NCI-H1092 (cell line): ENCODE measurements around the gene ZNF629.
"Not testable (repeated sequence)": the region's sequence is repeated elsewhere in the genome, so short reads cannot be mapped to it uniquely, and the experiment has no call there.

ENCODE experiments used
- DNase-seq: peaks from one replicate; lab custom pipeline; 2025; lab: John Stamatoyannopoulos, UW

ZNF629 gene

DNA sequence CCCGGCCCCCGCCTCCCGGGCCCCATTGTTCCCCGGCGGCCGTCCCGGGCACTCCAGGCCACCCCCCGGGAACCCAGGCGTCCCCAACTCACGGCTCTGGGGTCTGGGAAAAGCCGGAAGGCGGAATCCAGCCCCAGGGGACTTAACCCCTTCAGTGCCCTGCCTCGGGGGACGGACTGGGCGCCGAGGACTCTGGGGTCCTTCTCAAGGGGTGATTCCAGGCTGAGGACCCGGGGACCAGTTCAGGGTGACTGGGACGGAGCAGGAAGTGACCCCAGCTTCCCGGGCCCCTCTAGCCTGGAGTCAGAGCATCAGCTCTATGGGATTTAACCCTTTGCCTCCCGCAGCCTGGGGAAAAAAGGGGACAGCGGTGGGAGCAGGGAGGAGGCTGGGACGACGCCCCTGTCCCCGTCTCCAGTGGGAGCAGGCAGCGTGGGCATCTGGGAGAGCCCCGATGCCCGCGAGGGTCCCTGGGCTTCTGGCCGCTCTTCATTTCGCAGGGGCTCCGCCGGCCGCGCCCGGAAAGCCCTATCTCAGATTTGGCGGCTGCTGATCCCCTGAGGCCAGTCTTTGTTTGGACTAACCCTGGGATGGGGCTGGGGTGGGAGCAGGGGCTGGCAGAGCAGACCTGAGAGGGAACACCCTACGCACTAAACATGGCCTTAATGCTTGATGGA is at the start of gene ZNF629:
Gene ZNF629, minus strand, starts transcription at position 270 of the 677 bp plus-strand sequence. CDS start 2,723 bp downstream, outside the sequence.
- DNase-seq: peak; percentile 63

DNA sequence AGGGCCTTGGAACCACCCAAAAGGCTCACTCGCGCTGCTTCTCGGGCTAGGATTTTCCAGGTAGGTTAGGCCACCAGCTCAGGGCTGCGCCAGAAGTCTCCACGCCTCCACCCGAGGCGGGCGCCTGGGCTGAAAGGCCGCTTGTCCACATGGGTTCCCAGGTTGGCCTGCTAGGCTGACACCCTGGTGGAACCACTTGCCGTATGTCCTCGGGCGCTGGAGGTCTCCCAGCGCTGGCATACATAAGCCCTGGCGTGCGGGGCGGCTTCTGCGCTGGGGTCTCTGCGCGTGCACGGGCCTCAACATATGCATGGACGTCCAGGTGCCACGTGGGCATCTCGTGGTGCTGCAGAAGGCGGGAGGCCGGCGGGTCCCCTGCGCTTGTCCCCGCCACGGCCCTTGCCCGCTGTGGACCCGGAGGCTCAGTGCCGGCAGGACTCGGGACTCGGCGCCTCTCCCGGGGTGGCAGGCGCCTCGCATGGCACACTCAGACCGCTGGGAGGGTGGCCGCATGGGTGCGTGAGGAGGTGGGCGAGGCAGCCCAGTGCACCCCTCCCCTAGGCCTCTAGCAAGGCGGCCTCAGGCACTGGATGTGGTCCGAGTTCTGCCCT is 47.2 kb upstream of the ZNF629 start:
- DNase-seq: no peak

DNA sequence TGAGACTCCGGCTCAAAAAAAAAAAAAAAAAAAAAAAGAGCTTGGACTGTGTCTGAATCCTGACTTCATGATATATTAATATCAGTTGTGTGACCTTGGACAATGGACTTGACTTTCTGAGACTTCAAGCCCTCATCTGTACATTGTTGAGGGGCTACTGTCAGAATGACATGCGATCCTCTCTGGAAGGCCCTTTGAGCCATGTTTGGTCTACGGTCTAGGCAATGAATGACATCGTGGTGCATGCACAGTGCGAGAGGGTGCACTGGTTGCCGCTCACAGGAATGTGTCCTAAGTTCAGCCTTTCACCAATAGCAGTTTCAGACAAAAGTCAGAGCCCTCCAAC is 43.0 kb upstream of the ZNF629 start:
- DNase-seq: no peak

DNA sequence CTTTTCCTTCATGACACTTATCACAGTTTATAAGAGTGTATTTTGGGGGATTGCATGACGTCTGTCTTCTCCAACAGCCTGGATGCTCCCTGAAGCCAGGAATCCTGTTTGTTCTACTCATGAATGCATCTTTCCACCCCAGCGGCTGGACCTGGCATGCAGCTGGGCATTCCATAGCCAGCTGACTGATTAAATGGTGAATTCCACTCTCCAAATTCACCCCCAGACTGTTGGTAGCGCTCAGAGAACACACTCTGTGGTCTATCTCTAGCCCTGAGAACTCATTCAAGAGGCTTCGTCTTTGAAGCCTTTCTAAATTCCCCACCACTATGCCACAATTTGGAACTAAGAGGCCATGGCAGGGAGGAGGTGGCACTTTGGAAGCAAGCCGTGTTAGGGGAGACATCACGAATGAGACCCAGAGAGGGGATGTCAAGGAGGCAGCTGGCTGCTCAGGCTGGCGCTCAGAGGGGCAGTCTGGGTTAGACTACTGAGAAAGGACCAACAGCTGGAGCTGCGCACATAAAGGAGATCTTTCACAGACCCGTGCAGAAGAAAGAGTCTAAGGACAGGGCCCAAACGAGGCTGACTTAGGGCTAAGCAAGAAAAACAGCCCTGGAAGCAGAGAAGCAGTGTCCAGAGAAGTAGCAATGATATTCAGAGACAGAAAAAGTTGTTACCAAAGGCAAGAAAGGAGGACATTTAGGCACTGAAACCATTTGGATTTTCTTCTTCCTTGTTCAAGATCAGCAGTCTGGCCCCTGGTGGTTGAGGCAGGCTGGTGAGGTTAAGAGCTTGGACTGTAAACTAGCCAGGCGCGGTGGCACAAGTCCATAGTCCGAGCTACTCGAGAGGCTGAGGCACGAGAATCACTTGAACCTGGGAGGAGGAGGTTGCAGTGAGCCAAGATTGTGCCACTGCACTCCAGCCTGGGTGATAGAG is 42.4 kb upstream of the ZNF629 start:
- DNase-seq: no peak

DNA sequence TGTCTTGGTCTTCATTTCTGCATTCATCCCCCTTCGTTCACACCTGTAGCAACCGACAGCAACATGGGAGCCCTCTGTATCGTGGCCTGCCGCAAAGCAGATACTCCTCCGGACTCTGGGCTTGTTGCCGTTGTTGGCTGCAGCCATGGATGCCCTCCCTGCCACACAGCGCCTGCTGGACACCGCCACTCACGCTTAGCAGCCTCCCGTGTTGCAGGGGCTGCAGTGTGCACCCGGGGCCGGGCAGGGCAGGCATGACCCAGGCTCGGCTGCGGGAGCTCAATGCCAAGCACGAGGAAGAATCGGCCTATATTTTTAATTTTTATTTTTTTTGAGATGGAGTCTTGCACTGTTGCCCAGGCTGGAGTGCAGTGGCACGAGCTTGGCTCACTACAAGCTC is 34.9 kb upstream of the ZNF629 start:
- no peak for DNase-seq

DNA sequence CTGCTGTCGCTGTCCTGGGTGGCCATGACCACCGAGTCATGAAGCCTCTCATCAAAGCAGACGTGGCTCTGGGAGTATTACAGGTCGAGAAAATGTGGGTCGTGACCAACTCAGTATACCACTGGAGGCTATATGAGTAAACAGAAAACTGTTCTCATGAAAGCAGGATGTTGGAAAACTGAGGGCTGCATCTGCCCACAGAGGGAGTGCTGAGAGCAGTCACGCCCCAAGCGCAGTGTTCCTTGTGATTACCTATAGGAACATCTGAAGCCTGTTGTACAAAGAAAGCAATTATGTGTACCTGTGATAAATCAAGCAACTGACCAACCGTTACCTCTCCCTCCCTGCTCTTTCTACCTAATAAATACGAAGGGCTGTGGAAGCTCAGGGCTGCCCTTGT is 34.4 kb upstream of the ZNF629 start:
- DNase-seq: not testable (repeated sequence)

DNA sequence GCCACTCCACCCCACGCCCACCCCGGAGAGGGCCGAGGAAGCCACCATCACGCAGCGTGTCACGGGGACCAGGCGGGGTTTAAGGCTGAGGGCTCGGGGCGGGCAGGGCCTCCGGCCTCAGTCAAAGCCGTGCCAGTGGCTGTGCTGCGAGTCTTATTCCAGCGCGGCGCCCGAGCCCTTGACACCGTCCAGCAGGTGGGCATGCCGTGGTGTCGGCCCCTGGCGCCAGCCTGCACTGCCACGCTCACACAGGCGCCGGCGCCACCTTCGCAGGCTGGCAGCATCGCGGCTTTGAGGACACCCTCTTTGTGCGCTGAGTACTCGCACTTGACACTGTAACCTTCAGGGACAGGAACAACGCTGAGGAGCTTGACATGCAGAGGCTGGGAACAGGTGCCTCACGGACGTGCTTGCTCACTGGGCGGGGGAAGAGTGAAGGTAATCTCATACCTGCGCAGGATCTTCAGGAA is 34.0 kb upstream of the ZNF629 start:
- DNase-seq: no peak

DNA sequence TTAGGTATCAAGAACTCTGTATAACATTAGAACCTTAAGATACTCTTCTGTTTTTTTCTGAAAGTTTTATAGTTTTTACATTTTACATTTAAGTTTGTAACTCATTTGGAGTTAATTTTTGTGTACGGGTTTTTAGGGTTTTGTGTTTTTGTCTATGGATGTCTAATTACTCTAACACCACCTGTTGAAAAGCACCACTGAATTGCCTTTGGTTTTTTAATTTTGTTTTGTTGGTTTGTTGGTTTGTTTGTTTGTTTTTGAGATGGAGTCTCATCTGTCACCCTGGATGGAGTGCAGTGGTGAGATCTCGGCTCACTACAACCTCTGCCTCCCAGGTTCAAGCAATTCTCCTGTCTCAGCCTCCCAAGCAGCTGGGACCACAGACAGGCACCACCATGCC is 29.8 kb upstream of the ZNF629 start:
- no peak for DNase-seq

DNA sequence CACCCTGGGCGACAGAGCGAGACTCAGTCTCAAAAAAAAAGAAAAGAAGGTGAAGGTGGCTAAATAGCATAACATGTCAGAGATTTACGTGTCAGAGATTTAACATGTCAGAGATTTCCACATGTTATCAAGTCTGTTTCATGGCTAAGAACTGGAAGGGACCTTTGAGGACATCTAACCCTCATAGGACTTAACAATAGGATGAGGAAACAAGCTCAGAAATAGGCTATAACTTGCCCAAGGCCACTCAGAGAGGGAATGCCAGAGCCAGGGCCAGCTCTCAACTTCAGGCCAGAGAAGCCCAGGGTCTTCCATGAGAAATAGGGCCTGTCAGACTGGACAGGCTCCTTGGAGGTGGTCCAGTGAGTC is 26.8 kb upstream of the ZNF629 start:
- no peak for DNase-seq

DNA sequence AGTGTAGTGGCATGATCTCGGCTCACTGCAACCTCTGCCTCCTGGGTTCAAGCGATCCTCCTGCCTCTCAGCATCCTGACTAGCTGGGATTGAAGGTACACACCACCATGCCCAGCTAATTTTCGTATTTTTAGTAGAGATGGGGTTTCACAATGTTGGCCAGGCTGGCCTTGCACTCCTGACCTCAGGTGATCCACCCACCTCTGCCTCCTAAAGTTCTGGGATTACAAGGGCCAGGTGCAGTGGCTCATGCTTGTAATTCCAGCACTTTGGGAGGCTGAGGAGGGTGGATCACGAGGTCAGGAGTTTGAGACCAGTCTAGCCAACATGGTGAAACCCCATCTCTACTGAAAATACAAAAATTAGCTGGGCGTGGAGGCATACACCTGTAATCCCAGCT is 22.7 kb upstream of the ZNF629 start:
- not testable (repeated sequence) for DNase-seq

DNA sequence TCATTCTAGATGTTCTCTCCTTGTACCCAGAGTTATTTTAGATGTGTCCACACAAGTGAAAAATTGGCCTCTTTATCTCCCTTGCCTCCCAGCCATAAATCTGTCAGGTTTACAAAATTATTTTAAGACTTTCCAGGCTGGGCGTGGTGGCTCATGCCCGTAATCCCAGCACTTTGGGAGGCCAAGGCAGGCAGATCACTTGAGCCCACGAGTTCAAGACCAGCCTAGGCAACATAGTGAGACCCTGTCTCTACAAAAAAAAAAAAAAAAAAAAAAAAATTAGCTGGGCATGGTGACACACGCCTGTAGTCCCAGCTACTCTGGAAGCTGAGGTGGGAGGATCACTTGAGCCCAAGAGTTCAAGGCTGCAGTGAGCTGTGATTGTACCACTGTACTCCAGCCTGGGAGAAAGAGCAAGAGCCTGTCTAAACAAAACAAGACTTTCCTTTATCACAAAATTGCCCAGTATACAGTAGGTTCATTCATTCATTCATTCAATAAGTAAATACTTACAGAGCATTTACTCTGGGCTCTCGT is 22.0 kb upstream of the ZNF629 start:
- not testable (repeated sequence) for DNase-seq

DNA sequence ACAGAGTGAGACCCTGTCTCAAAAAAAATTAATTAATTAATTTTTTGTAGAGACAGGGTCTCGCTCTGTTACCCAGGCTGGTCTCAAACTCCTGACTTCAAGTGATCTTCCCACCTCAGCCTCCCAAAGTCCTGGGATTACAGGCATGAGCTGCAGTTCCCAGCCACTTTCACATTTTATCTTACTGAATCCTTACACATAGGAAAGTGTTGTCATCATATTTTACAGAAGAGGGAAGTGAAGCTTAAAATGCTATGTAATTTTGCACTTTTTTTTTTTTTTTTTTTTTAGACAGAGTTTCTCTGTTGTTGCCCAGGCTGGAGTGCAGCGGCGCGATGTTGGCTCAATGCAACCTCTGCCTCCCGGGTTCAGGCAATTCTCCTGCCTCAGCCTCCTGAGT is 21.1 kb upstream of the ZNF629 start:
- DNase-seq: no peak

DNA sequence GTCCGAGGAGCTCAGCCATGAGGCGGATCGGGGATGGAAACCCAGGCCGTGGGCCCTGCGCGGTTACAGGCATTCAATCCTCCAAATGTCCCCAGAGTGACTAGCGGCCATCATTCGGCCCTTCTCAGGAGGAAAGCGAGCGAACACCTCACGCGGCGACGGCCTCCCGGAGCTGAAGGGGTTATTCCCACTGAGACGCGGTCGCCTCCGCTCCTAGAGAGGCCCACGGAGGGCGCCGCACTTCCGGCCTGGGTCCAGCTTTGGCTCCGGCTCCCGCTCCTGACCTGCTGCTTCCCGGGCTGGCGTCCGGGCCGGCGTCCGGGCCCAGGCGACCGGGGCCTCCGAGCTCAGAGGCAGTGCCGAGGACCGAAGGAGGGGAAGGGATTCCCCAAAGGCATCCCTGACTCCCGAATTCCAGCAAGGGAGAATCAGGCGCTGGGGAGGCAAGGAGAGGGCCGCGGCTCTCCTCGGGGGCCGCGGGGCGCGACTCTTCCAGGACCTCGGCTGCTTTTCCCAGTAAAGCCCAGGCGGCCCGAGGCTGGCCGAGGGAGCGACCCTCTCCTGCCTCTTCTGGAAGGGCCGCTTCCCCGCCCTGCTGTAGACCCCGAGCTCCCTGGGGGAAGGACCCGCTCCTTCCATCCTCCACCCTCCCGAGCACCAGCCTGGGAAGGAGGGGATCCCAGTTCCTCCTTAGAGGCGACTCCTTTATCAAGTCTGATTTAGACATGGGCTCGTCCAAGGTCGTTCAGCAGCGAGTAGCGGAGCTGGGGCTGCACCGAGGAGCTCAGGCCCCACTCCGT is 18.6 kb upstream of the ZNF629 start:
- peak; percentile 73 for DNase-seq

DNA sequence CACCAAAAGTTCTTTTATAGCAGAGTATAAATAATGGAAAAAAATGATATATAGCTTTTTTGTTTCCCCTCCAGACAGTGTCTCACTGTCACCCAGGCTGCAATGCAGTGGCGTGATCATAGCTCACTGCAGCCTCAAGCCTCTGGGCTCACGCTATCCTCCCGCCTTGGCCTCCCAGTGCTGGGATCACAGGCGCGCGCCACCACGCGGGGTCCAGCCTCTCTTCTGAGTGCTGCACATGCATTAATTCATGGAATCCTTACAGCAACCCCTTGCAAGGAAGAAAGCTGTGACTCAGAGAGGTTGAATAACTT is 18.0 kb upstream of the ZNF629 start:
- DNase-seq: no peak

DNA sequence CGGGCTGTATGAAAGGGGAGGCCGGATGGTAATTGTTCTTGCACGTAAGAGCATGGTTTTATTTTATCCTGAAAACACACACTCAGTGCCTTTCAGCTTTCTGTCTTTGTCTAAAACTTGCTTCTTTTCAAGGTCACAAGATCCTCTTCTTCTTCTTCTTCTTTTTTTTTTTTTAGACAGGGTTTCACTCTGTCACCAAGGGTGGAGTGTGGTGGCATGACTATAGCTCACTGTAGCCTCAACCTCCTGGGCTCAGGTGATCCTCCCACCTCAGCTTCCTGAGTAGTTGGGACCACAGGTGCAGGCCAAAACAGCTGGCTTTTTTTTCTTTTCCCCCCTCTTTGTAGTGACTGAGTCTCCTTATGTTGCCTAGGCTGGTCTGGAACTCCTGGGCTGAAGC is 15.9 kb upstream of the ZNF629 start:
- DNase-seq: no peak

DNA sequence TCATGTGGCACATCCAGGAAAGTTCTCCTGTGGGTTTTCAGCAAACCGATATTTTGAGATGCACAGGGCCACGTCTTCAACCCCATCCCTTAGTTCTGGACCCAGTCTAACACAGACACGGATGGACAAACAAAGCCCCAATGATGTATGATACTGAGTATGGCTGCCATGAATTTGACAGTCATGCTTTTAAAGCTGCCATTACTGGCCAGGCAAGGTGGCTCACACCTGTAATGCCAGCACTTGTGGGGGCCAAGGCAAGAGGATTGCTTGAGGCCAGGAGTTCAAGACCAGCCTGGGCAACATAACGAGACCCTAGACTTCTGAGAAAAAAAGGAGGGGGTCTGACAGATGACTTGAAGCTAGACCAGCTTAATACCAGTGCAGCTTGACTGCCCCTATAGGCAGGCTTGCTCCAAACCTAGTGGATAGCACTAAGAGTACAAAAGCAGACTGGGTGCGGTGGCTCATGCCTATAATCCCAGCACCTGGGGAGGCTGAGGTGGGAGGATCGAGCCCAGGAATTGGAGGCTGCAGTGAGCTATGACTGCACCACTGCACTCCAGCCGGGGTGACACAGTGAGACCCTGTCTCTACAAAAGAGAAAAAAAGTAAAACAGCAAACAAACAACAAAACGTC is 10.8 kb upstream of the ZNF629 start:
- DNase-seq: no peak

DNA sequence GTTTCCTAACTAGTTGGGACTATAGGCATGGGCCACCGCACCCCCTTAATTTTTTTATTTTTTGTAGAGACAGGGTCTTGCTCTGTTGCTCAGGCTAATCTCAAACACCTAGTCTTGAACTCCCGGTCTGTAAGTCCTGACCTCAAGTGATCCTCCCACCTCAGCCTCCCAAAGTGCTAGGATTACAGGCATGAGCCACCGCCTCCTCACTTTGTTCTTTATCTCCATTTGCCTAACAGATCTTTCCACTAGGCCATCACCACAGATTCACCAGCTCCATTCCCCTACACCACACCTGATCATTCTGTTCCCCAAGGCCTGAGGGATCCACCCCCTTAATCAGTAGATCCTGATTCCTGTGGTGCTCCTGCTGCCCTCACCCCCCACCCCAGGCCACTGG is 7.6 kb upstream of the ZNF629 start:
- DNase-seq: no peak

DNA sequence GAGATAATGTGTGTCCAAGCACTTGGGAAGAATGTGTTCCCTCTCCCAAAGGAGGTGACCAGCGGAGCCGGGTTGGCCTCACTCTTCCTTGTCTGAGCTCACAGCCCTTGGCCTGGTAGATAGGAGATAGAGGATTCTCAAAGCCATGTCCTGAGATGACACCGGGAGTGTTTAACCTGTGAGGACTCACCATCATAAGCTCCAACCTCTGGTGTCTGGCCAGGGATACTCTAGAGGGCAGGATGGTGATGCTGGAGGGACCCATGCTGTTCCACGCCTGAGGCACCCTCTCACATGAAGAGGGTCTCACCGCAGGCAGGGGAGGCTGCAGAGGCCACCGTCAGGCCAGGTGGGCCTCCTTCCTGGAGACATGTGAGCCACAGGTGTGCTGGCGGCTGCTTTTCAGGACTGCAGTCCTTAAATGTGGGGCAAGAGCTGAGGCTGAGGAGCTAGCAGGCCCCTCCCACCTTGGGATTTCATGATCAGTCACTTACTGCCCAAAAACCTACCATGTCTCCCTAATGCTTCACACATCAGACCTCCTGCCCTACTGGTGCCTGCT is 6.6 kb upstream of the ZNF629 start:
- DNase-seq: no peak

DNA sequence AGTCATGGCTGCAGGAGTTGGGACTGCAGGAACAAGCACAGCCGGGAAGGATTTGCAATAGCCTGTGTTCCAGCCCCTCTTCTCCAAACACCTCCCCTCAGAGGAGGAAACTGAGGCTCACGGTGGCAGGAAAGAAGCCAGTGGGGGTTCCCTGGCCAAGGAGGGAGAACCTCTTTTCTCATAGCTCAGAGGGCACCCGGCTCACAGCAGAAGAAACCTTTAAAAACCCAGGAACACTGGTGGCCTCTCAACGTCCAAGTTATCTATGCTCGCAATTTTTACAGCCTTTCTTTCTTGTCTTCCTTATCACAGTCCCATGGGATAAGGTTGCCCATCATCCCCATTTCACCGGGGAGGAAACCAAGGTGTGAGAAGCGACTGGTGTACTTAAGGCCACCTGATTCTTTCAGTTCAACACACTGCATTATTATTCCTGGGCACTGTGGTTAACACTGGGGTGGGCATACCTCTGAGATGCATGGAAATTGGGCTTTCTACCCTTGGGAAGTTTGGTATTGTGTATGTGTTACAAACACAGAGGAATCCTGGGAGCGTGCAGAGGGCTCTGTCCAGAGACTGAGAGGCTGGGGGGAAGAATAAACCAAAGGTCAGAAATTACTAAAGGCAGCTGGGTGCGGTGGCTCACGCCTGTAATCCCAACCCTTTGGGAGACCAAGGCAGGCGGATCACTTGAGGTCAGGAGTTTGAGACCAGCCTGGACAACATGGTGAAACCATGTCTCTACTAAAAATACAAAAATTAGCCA is 791 bp upstream of the ZNF629 start:
- no peak for DNase-seq
